Erythroblast (primary cell): ENCODE measurements around the gene KIF15.
"Not testable (repeated sequence)": the region's sequence is repeated elsewhere in the genome, so short reads cannot be mapped to it uniquely, and the experiment has no call there.

Experiments
- GATA1 ChIP-seq: IDR thresholded peaks from 2 replicates; pipeline ENCODE4 v1.6.1; 2011; ENCODE audit warnings: low read depth, mild to moderate bottlenecking, control low read depth, low read length, moderate library complexity
- POLR2A ChIP-seq: IDR thresholded peaks from 2 replicates; pipeline ENCODE4 v1.6.1; 2011; ENCODE audit warnings: mild to moderate bottlenecking, low read length

GRCh38 chr3:44816334-44816733 is 54.7 kb downstream of the KIF15 start:
- TF ChIP-seq POLR2A, GATA1: not testable (repeated sequence)
